Measurements from ENCODE around the gene SH3PXD2A.

DNA sequence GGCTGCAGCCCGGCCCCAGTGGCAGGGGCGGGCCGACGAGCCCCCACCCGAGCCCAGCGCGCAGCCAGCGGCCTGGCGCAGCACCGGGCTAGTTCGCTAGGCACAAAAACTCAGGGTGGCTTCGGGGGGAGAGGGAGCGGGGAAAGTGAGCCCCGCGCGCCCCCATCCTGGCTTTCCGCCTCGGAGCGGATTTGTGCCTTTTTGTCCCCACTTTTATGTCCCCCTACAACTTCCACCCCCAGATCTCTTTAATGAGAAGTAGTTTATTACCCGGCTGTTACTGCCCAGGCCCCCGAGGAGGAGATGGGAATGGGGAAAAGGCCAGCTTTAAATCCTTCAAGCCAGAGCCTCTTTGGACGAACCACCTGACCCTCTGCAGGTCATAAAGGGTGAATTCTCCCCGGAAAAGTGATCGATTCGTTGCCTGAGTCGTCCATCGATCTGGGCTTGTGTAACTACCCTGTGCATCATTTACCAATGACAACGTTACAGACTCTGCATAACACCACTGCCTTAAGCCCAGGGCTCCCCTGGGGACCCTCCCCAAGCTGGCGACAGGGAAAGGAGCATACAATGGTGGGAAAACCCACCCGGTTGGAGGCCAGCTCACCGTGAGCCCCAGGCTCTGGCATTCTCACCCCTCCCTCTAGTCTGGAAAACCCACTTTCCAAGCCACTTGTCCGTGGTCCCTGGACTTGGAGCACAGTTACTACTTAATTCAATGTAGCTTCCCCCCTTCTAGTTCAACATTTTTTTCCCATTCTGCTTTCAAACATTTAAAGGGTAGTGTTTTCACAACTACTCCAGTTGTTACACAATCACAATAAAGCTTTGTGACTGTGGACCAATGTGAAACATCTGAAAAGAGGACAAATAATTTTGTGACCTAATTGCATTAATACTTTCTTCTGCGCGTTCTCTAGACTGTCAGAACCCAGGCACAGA, 748 bp upstream of the SH3PXD2A start:
- TF ChIP-seq, protein P1, sequence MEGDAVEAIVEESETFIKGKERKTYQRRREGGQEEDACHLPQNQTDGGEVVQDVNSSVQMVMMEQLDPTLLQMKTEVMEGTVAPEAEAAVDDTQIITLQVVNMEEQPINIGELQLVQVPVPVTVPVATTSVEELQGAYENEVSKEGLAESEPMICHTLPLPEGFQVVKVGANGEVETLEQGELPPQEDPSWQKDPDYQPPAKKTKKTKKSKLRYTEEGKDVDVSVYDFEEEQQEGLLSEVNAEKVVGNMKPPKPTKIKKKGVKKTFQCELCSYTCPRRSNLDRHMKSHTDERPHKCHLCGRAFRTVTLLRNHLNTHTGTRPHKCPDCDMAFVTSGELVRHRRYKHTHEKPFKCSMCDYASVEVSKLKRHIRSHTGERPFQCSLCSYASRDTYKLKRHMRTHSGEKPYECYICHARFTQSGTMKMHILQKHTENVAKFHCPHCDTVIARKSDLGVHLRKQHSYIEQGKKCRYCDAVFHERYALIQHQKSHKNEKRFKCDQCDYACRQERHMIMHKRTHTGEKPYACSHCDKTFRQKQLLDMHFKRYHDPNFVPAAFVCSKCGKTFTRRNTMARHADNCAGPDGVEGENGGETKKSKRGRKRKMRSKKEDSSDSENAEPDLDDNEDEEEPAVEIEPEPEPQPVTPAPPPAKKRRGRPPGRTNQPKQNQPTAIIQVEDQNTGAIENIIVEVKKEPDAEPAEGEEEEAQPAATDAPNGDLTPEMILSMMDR (IDR thresholded peaks at IDR 0.05), result no peak
- no peak for TF ChIP-seq EZH2 (IDR thresholded peaks at IDR 0.05)

Measured in neural progenitor cell (in vitro differentiated cells).